HG03354 (cell line): ENCODE results near the gene THAP3.
"Not testable (repeated sequence)": the region's sequence is repeated elsewhere in the genome, so short reads cannot be mapped to it uniquely, and the experiment has no call there.

Experiments used
- ATAC-seq: cut with Tn5 transposase; IDR thresholded peaks from one replicate; pipeline ENCODE4 v1.9.1; 2021; ENCODE audit warnings: mild to moderate bottlenecking; ENCODE audit not compliant: unreplicated experiment, poor library complexity, severe bottlenecking

Gene THAP3

GRCh38 chr1:6660415-6661049, 35.9 kb downstream of the THAP3 start:
- no peak for ATAC-seq

GRCh38 chr1:6662468-6662867, 37.8 kb downstream of the THAP3 start:
- ATAC-seq = not testable (repeated sequence)

GRCh38 chr1:6666696-6667095, 42.0 kb downstream of the THAP3 start:
- ATAC-seq = no peak

GRCh38 chr1:6667139-6667538, 42.5 kb downstream of the THAP3 start:
- no peak for ATAC-seq

- ATAC-seq = no peak
These were observed 43.8 kb downstream of the THAP3 start for GRCh38 chr1:6668503-6668902.

GRCh38 chr1:6672558-6672957, 47.9 kb downstream of the THAP3 start:
- no peak for ATAC-seq

GRCh38 chr1:6673816-6674398, 49.2 kb downstream of the THAP3 start:
- ATAC-seq = no peak

GRCh38 chr1:6674771-6675170, 50.1 kb downstream of the THAP3 start:
- ATAC-seq = no peak

- ATAC-seq = no peak
These were observed 51.3 kb downstream of the THAP3 start for GRCh38 chr1:6675941-6676340.
